Effector memory CD8-positive, alpha-beta T cell (primary cell): ENCODE measurements around the gene PLCL2.
"Not testable (repeated sequence)": the region's sequence is repeated elsewhere in the genome, so short reads cannot be mapped to it uniquely, and the experiment has no call there.

ENCODE experiments used
- ATAC-seq: fragments of 150-1000 bp; cut with Tn5 transposase; replicated peaks from 2 replicates; pipeline ENCODE4 v1.10.0; 2021; ENCODE audit warnings: mild to moderate bottlenecking, moderate library complexity
- DNase-seq, 3 experiments: peaks; one replicate each; pipeline ENCODE4 v3.0.0; 2021
- H3K27ac Mint-ChIP-seq, 2 donors: one replicate each; pipeline ENCODE4 v1.8.0; 2022; ENCODE audit warnings: mild to moderate bottlenecking in 2 of 2, mixed read lengths in 2 of 2, moderate library complexity in 2 of 2
- H3K27me3 Mint-ChIP-seq, 2 donors: one replicate each; pipeline ENCODE4 v1.8.0; 2022; ENCODE audit warnings: mixed read lengths in 2 of 2
- H3K36me3 Mint-ChIP-seq: one replicate; pipeline ENCODE4 v1.8.0; 2022; ENCODE audit warnings: mild to moderate bottlenecking, moderate library complexity, mixed read lengths; ENCODE audit not compliant: insufficient read depth
- H3K4me1 Mint-ChIP-seq, 2 donors: one replicate each; pipeline ENCODE4 v1.8.0; 2022; ENCODE audit warnings: low read depth in 2 of 2, mixed read lengths in 2 of 2
- H3K4me3 Mint-ChIP-seq, 2 donors: one replicate each; pipeline ENCODE4 v1.8.0; 2022; ENCODE audit warnings: mild to moderate bottlenecking in 2 of 2, mixed read lengths in 2 of 2, moderate library complexity in 2 of 2
- H3K9me3 Mint-ChIP-seq, 2 donors: one replicate each; pipeline ENCODE4 v1.8.0; 2022; ENCODE audit warnings: mixed read lengths in 2 of 2

The PLCL2 gene

DNA sequence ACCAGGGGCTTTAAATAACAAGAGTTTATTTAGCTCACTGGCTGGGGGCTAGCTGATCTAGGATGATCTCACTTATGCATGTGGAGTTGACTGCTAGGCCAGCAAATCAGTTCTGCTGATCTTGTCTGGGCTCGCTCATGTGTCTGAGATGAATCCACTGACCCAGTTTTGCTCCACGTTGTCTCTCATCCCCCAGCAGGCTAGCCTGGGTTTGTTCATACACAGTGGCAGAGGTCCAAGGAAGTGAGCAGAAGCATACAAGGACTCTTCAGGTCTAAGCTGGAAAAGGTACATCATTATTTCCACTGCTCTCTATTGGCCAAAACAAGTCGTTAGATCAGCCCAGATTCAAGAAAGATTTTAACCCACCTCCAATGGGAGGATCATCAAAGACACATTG is 238.0 kb downstream of the PLCL2 start:
- no peak overlapping the region for H3K4me3 Mint-ChIP-seq
- no peaks in the 10 kb centered on the region for H3K9me3 Mint-ChIP-seq
- H3K27me3 Mint-ChIP-seq = no peaks in the 10 kb centered on the region
- DNase-seq (no peak), ATAC-seq (no peak)
- H3K4me1 Mint-ChIP-seq = peaks cover 0 to 4% of the 10 kb centered on the region in 2 donors
- no peak overlapping the region for H3K27ac Mint-ChIP-seq
- H3K36me3 Mint-ChIP-seq = no peaks in the 10 kb centered on the region

DNA sequence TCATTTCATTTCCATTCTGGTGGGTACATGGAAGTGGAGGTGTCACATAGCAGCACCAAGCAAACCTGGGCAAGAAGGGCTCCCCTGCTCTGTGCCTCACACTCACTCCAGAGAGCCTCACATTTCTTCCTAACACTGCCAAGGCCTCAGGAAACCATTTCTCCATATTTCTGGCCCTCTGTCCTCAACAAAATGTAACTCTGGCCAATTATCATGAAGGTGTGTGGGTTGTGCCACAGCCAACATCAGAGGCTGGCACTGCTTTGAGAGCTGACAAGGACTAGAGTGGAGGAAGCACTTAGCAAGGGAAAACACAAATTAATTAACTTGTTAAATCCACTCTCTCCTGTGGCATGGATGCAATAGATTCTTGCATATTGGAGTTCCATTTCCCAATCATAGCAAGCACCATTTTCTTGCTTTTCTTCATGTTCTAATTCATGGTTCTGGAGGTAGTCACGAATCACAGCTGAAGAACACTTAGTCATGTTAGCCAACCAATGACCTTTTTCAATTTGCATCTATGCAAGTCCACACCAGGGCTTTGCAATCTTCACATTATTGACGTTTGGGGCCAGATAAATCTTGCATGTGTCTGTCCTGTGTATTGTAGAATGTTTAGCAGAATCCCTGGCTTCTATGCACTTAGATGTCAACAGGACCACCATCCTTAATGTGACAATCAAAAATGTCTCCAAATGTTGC is 241.1 kb downstream of the PLCL2 start:
- Mint-ChIP-seq H3K4me3 (no peak overlapping the region), H3K4me1 (peaks cover 0 to 4% of the 10 kb centered on the region in 2 donors), H3K27ac (no peak overlapping the region), H3K9me3 (no peaks in the 10 kb centered on the region), H3K36me3 (no peaks in the 10 kb centered on the region), H3K27me3 (no peaks in the 10 kb centered on the region)
- ATAC-seq (no peak), DNase-seq (no peak)

DNA sequence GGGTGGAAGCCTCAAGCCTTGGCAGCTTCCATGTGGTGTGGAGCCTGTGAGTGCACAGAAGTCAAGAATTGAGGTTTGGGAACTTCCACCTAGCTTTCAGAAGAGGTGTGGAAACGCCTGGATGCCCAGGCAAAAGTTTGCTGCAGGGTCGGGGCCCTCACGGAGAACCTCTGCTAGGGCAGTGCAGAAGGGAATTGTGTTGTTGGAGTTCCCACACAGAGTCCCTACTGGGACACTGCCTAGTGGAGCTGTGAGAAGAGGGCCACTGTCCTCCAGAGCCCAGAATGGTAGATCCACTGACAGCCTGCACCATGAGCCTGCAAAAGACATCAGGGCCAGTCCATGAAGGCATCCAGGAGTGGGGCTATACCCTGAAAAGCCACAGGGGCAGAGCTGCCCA is 243.9 kb downstream of the PLCL2 start:
- ATAC-seq, H3K4me3 Mint-ChIP-seq, H3K27me3 Mint-ChIP-seq, H3K36me3 Mint-ChIP-seq, H3K9me3 Mint-ChIP-seq, H3K4me1 Mint-ChIP-seq, DNase-seq, H3K27ac Mint-ChIP-seq: not testable (repeated sequence)

DNA sequence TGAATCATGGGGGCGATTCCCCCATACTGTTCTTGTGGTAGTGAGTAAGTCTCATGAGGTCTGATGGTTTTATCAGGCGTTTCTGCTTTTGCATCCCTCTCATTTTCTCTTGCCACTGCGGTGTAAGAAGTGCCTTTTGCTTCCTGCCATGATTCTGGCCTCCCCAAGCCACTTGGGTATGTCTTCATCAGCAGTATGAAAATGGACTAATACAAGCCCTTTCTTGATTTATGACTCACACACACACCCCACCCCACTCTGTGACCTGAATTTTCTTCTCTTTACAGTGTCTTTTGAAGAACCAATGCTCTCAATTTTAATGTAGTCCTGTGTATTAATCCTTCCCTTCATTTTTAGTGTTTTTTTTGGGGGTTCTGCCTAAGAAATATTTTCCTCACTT is 244.8 kb downstream of the PLCL2 start:
- Mint-ChIP-seq H3K27ac (no peak overlapping the region), H3K4me1 (peaks cover 4 to 6% of the 10 kb centered on the region in 2 donors), H3K36me3 (no peaks in the 10 kb centered on the region), H3K9me3 (no peaks in the 10 kb centered on the region), H3K4me3 (no peak overlapping the region), H3K27me3 (no peaks in the 10 kb centered on the region)
- ATAC-seq = no peak
- DNase-seq = no peak

DNA sequence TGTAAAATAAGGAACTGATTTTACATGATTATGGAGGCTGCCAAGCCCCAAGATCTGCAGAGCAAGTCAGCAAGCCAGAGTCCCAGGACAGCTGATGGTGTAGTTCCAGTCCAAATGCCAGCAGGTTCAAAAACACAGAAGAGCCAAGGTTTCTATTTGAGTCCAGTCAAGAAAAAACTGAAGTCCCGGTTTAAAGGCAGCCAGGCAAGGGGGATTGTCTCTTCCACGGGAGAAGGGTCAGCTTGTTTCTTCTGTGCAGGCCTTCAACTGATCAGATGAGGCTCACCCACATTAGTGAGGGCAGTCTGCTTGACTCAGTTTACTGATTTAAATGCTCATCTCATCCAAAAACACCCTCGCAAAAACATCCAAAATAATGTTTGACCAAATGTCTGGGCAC is 246.2 kb downstream of the PLCL2 start:
- Mint-ChIP-seq H3K27ac (no peak overlapping the region), H3K4me1 (peaks cover 4 to 6% of the 10 kb centered on the region in 2 donors), H3K9me3 (no peaks in the 10 kb centered on the region), H3K36me3 (no peaks in the 10 kb centered on the region), H3K27me3 (no peaks in the 10 kb centered on the region), H3K4me3 (no peak overlapping the region)
- ATAC-seq = no peak
- DNase-seq = no peak

DNA sequence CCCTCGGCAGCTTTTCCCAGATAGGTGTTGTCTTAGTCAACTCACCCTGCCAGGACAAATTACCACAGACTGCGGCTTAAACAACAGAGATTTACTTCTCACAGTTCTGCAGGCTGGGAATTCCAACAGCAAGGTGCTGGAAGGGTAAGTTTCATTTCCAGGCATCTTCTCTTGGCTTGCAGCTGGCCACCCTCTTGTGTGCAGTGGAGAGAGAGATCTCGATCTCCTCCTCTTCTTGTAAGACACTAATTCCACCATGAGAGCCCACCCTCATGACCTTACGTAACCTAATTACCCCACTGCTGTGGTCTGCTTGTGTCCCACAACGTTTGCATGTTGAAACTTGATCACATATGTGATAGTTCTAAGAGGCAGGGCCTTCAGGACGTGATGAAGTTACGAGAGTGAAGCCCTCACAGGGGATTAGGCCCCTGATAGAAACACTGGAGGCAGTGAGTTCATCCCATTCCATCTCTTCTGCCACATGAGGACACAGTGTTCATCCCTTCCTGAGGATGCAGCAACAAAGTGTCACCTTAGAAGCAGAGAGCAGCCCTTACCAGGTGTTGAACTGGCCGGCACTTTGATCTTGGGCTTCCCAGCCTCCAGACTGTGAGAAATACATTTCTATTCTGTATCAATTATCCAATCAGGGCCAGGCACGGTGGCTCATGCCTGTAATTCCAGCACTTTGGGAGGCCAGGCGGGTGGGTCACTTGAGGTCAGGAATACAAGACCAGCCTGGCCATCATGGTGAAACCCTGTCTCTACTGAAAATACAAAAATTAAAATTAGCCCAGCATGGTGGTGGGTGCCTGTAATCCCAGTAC is 247.7 kb downstream of the PLCL2 start:
- H3K4me1 Mint-ChIP-seq = peaks cover 4 to 6% of the 10 kb centered on the region in 2 donors
- ATAC-seq (no peak), DNase-seq (no peak)
- H3K9me3 Mint-ChIP-seq = no peaks in the 10 kb centered on the region
- no peaks in the 10 kb centered on the region for H3K27me3 Mint-ChIP-seq
- H3K36me3 Mint-ChIP-seq = no peaks in the 10 kb centered on the region
- no peak overlapping the region for H3K4me3 Mint-ChIP-seq
- no peak overlapping the region for H3K27ac Mint-ChIP-seq

DNA sequence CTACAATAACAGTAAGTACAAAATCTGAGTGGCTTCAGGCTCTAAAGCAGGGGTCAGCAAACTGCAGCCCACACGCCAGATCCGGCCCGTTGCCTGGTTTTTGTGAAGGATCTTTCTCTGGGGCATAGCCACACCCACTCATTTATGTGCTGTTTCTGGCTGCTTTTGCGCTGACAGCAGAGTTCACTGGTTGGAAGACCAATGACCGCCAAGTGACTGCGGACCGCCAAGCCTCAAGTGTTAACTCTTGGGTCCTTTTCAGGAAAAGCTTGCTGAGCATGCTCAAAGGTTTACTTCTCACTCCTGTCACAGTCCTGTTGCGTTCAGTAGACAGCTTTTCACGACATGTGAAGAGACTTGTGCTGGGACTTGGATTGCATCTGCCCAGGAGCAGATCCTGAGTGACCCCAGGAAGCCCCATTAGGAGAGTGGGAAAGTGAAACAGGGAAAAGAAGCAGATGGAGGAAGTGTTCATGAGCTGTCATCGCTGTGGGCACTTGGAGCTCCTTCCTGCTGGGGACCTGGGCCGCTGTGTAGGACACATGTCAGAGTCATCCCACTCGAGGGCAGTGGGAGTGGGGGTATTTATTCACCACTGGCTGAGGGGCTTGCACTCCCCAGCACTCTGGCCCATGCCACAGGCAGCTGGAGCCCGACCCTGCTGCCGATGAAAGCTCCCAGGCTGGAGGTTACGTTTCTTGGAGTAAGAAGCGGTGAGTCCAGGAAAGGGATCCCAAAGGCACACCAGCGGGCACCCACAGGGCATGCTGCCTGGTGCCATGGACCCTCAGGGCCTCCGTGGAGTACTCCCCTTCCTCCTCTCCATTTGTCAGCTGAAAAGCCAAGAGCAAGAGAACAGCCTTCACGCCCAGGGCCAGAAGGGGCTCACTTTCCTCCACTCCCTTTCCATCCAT is 249.1 kb downstream of the PLCL2 start:
- no peak overlapping the region for H3K4me3 Mint-ChIP-seq
- no peak for DNase-seq
- no peaks in the 10 kb centered on the region for H3K9me3 Mint-ChIP-seq

DNA sequence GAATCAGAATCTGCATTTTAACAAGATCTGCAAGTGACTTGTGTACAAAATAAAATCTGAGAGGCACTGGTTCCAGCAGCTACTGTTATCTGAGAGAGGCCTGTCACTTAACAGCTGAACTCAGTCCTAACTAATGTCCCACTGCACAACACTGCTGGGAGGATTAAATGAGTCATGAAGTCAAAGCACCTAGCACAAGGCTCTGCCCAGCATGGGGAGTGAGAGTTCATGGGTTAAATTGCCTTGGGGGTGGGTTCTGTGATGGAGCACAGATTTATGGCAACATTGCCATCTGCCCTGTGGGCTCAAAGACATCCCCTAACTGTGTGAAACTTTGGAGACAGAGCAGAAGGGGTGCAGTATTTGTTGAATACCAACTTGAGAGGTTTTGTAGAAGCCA is 250.9 kb downstream of the PLCL2 start:
- H3K9me3 Mint-ChIP-seq = no peaks in the 10 kb centered on the region
- H3K27me3 Mint-ChIP-seq = peaks cover 6 to 8% of the 10 kb centered on the region in 2 donors
- no peak overlapping the region for H3K4me3 Mint-ChIP-seq
- ATAC-seq (no peak), DNase-seq (no peak)
- H3K4me1 Mint-ChIP-seq = peaks cover 4 to 9% of the 10 kb centered on the region in 2 donors
- no peaks in the 10 kb centered on the region for H3K36me3 Mint-ChIP-seq
- no peak overlapping the region for H3K27ac Mint-ChIP-seq

More for the DNA sequence above, 249.1 kb downstream of the PLCL2 start:
- peaks cover 0 to 8% of the 10 kb centered on the region in 2 donors for H3K27me3 Mint-ChIP-seq
- no peaks in the 10 kb centered on the region for H3K36me3 Mint-ChIP-seq
- peaks cover 4 to 5% of the 10 kb centered on the region in 2 donors for H3K4me1 Mint-ChIP-seq
- ATAC-seq = no peak
- no peak overlapping the region for H3K27ac Mint-ChIP-seq

DNA sequence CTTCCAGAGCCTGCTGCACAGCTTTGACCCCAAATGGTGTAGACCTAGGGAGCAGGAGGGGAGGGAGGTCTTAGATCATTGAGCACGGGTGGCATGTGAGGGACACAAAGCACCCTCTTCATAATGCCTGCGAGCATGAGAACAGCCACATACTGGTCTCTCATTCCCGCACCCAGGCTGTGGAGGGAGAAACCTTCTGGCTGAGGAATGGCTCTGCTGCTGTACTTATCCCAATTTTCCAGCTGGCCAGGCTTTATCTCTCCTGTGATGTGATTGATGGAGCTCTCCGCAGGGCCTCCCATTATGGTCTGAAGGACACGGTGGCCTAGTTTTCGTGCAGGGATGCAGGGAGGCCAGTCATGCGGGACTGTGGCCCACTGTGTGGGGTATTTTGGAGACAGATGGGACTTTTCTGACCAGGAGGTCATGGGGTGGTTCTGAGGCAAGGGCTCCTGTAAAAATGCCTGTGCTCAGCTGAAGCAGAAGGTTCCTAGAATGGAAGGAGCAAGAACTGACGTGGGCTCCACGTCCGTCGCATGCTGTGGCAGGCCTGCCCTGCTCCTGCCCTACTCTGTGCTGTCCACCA is 251.5 kb downstream of the PLCL2 start:
- Mint-ChIP-seq H3K27ac (no peak overlapping the region), H3K4me3 (no peak overlapping the region), H3K36me3 (no peaks in the 10 kb centered on the region), H3K9me3 (no peaks in the 10 kb centered on the region), H3K4me1 (peaks cover 2 to 9% of the 10 kb centered on the region in 2 donors), H3K27me3 (peaks cover 6 to 8% of the 10 kb centered on the region in 2 donors)
- DNase-seq (no peak), ATAC-seq (no peak)

DNA sequence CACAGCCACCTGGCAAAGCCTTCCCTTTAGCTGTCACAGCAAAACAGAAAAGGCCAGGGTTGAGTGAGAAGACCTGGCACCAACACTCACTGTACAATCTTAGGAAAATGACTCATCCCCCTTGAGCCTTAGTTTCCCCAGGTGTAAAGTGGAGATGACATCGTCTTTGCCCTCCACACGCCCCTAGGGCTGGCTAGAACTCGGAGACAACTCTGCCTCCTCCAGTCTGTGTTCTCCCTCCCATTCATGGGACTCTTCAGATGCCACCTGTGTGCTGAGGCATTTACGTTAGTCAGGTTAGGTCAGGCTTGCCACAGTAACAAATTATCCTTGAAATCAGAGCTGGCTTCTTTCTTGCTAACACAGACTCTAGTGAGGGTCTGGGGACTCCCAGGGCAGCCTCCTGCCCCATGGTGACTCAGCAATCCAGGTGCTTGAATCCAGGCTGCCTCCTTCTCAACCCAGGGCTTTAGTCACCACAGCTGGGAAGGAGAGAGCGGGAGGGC is 252.6 kb downstream of the PLCL2 start:
- Mint-ChIP-seq H3K9me3 (no peaks in the 10 kb centered on the region), H3K4me3 (no peak overlapping the region), H3K36me3 (no peaks in the 10 kb centered on the region), H3K27me3 (peaks cover 6 to 8% of the 10 kb centered on the region in 2 donors), H3K27ac (no peak overlapping the region), H3K4me1 (peaks cover 2 to 6% of the 10 kb centered on the region in 2 donors)
- DNase-seq (no peak), ATAC-seq (no peak)

DNA sequence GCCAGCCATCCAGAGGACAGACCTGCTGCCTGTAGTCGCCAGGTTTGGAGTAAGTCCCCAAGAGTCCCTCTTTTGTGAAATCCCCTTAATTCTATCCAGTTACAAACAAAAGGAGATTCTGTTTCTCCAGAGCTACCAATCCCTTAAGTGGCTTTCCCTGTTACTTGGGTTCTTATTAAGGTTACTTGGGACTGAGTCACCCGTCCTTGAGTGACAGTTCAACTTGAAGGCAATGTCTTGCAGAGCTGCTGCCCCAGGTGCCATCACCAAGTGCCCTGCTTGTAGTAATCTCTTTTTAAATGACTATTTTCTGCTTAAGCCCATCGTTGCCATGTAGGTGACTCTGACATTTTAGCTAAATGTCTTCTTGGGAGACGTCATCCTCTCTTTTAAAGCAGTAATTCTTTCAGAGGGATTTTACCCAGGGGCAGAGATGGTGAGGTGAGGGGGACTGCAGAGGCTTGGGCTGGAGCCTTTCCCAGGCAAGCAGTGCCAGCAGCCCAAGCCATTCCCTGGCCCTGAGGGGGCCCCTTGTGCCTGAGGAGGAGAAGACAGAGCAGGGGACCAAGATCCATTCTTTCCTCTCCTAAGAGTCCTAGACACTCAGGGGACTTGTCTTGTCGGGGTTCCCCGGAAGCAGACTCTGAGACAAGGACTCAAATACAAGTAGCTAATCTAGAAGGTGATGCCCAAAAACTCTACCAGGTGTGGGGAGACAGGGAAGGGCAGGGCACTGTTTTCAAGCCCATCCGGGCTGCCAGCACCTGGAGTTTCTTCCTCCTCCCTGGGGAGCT is 253.7 kb downstream of the PLCL2 start:
- DNase-seq = no peak

More for the DNA sequence above, 253.7 kb downstream of the PLCL2 start:
- ATAC-seq = no peak
- no peak overlapping the region for H3K27ac Mint-ChIP-seq
- H3K27me3 Mint-ChIP-seq = peaks cover 6 to 8% of the 10 kb centered on the region in 2 donors
- no peak overlapping the region for H3K4me3 Mint-ChIP-seq
- no peaks in the 10 kb centered on the region for H3K9me3 Mint-ChIP-seq
- peaks cover 2 to 5% of the 10 kb centered on the region in 2 donors for H3K4me1 Mint-ChIP-seq
- no peaks in the 10 kb centered on the region for H3K36me3 Mint-ChIP-seq
